Right atrium auricular region (tissue), 2 donors: Measurements from ENCODE around the gene LRRN3. TPM values are rescaled to one million over a fixed set of nuclear protein-coding genes. Genes with fewer than 3 reads are reported as not detected.
"Not testable (repeated sequence)": the region's sequence is repeated elsewhere in the genome, so short reads cannot be mapped to it uniquely, and the experiment has no call there.

Experiments
- DNase-seq: peaks from one replicate; pipeline ENCODE4 v3.0.0-alpha.2; 2019; ENCODE audit warnings: low spot score
- H3K27ac ChIP-seq, 2 donors: fragments of 200-600 bp; sonication (generic); 1 replicate in 1 of 2; 2 replicates in 1 of 2; pipeline ENCODE4 v1.5.1; 2016 to 2019
- H3K27me3 ChIP-seq, 2 donors: fragments of 200-600 bp; sonication (generic); one replicate each; pipeline versions ENCODE4 v1.5.1 to v1.6.0; 2017 to 2019
- H3K36me3 ChIP-seq: fragments of 200-600 bp; sonication (generic); one replicate; pipeline ENCODE4 v1.5.1; 2016
- H3K4me1 ChIP-seq, 2 donors: fragments of 200-600 bp; sonication (generic); one replicate each; pipeline versions ENCODE4 v1.5.1 to v1.6.0; 2017 to 2019
- H3K4me3 ChIP-seq, 2 donors: fragments of 200-600 bp; sonication (generic); 1 replicate in 1 of 2; 2 replicates in 1 of 2; pipeline ENCODE4 v1.5.1; 2017 to 2019; ENCODE audit warnings: mild to moderate bottlenecking in 1 of 2, moderate library complexity in 1 of 2
- H3K9me3 ChIP-seq, 2 donors: fragments of 200-600 bp; sonication (generic); one replicate each; pipeline ENCODE4 v1.5.1; 2019
- total RNA-seq, 2 donors: library from RNA; depleted of rRNA; stranded (reverse); fragments of >200 nt; gene quantifications; one replicate each; pipeline ENCODE4 v1.1.0, GENCODE V29; 2016
- TF ChIP-seq, protein P1 (sequence below), 2 donors: fragments of 200-600 bp; sonication (generic); IDR thresholded peaks; one replicate each; pipeline ENCODE4 v1.5.1; 2019; ENCODE audit warnings: antibody characterized with exemption in 2 of 2

Gene LRRN3
- total RNA-seq, 2 donors from 2014 or later = 6.6 to 66.7 TPM

DNA sequence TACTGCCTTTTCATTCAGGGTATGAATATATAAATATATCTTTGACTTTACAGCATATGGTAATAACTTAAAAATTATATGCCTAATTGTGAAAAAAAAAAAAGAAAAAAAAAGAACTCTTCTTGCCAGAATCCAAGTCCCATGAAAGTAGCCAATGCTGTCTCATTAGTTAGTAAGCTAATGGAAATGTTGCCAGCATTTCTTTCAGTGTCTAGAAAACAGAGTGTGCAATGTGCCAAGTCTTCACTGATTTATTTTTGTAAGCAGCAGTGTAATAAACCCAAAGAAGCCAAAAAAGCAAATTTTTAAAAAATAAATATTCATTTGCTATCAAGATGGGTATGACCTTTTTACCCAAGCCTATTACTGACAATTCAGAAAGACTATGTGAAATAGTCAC, 31.1 kb upstream of the LRRN3 start:
- Histone ChIP-seq H3K9me3 (no peaks in the 10 kb centered on the region), H3K36me3 (no peaks in the 10 kb centered on the region), H3K4me1 (no peaks in the 10 kb centered on the region), H3K27ac (no peak overlapping the region), H3K27me3 (no peaks in the 10 kb centered on the region), H3K4me3 (no peak overlapping the region)
- DNase-seq = no peak
- TF ChIP-seq, protein P1, sequence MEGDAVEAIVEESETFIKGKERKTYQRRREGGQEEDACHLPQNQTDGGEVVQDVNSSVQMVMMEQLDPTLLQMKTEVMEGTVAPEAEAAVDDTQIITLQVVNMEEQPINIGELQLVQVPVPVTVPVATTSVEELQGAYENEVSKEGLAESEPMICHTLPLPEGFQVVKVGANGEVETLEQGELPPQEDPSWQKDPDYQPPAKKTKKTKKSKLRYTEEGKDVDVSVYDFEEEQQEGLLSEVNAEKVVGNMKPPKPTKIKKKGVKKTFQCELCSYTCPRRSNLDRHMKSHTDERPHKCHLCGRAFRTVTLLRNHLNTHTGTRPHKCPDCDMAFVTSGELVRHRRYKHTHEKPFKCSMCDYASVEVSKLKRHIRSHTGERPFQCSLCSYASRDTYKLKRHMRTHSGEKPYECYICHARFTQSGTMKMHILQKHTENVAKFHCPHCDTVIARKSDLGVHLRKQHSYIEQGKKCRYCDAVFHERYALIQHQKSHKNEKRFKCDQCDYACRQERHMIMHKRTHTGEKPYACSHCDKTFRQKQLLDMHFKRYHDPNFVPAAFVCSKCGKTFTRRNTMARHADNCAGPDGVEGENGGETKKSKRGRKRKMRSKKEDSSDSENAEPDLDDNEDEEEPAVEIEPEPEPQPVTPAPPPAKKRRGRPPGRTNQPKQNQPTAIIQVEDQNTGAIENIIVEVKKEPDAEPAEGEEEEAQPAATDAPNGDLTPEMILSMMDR (IDR thresholded peaks at IDR 0.05) = no peak

DNA sequence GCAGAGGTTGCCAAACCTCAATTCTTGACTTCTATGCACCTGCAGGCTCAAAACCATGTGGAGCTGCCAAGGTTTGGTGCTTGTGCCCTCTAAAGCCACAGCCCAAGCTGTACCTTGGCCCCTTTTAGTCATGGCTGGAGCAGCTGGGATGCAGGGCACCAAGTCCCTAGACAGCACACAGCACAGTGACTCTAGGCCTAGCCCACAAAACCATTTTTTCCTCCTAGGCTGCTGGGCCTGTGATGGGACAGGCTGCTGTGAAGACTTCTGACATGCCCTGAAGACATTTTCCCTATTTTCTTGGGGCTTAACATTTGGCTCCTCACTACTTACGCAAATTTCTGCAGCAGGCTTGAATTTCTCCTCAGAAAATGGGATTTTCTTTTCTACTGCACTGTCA, 27.8 kb upstream of the LRRN3 start:
- Histone ChIP-seq H3K9me3 (no peaks in the 10 kb centered on the region), H3K36me3 (no peaks in the 10 kb centered on the region), H3K27me3 (no peaks in the 10 kb centered on the region), H3K27ac (no peak overlapping the region), H3K4me1 (no peaks in the 10 kb centered on the region), H3K4me3 (no peak overlapping the region)
- DNase-seq = no peak
- TF ChIP-seq, protein P1 (IDR thresholded peaks at IDR 0.05) = no peak

DNA sequence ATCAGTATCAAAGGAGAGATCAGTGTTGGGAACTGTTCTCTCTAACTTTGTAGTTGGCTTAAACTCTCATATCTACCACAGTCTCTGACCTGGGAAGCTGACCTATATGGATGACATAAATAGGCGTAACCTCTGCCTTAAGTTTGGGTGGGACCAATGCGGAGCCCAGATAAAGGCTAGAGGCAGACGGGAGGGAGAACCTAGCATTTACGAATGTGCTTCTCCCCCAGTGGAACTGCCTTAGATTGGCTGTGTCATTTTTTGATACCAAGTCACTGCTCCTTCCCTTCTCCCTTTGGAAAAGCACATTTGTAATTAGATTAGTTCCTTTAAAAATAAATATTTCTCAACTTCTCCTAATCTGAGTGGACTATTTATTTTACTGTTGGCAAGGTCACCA, 23.7 kb upstream of the LRRN3 start:
- Histone ChIP-seq H3K36me3 (no peaks in the 10 kb centered on the region), H3K4me1 (peaks cover 0 to 5% of the 10 kb centered on the region in 2 donors), H3K27ac (no peak overlapping the region), H3K9me3 (no peaks in the 10 kb centered on the region), H3K4me3 (no peak overlapping the region), H3K27me3 (no peaks in the 10 kb centered on the region)
- no peak for DNase-seq
- TF ChIP-seq, protein P1 (IDR thresholded peaks at IDR 0.05) = no peak

DNA sequence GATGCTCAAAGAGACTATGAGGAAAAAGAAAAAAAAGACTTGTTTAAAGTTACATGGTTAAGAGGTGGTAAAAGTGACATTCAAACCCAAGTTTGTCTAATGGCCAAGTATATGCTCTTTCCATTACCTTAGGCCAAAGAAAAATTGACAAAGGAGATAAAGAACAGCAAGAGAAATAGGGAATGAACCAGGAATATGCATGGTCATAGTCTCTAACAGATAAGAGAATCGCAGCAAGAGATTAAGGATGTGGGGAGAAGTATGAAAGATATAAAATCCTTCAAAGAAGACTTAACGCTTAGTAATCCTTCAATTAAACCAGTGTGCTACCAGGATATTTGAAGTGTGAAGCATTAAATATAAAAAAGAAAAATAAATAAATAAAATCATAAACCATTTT, 23.2 kb upstream of the LRRN3 start:
- H3K4me1 ChIP-seq = peaks cover 0 to 5% of the 10 kb centered on the region in 2 donors
- no peak overlapping the region for H3K4me3 ChIP-seq
- no peak for DNase-seq
- no peaks in the 10 kb centered on the region for H3K27me3 ChIP-seq
- no peak overlapping the region for H3K27ac ChIP-seq
- H3K9me3 ChIP-seq = no peaks in the 10 kb centered on the region
- TF ChIP-seq, protein P1 (IDR thresholded peaks at IDR 0.05) = no peak
- H3K36me3 ChIP-seq = no peaks in the 10 kb centered on the region

DNA sequence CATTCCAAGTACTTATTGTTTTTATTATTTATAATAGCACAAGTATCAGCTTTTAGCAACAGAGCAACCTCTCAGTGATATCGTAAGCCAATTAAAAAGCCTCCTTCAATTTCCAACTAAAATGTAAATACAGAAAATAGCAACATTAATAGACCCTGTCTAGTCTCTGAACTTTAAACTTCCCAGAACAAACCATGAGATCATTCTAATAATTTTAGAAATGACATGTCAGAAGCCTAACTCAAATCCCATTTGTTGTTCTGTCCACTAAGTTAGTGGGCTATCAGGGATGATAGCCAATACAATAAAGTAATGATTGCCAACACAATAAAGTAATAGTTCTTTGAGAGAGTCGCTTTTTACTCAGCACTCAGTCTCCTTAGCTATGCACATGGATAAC, 22.3 kb upstream of the LRRN3 start:
- Histone ChIP-seq H3K4me1 (peaks cover 0 to 5% of the 10 kb centered on the region in 2 donors), H3K36me3 (no peaks in the 10 kb centered on the region), H3K27ac (no peak overlapping the region), H3K27me3 (no peaks in the 10 kb centered on the region), H3K4me3 (no peak overlapping the region), H3K9me3 (no peaks in the 10 kb centered on the region)
- no peak for DNase-seq
- TF ChIP-seq, protein P1 (IDR thresholded peaks at IDR 0.05) = no peak

- H3K9me3 ChIP-seq = no peaks in the 10 kb centered on the region
- no peak for DNase-seq
- H3K27me3 ChIP-seq = no peaks in the 10 kb centered on the region
- no peaks in the 10 kb centered on the region for H3K36me3 ChIP-seq
- H3K4me1 ChIP-seq = peaks cover 0 to 10% of the 10 kb centered on the region in 2 donors
- no peak overlapping the region for H3K4me3 ChIP-seq
- TF ChIP-seq, protein P1 (IDR thresholded peaks at IDR 0.05) = no peak
- H3K27ac ChIP-seq = no peak overlapping the region
Measured at GRCh38 chr7:111071556-111071955, 19.4 kb upstream of the LRRN3 start.

- H3K4me1 ChIP-seq = peaks cover 0 to 10% of the 10 kb centered on the region in 2 donors
- H3K9me3 ChIP-seq, H3K36me3 ChIP-seq, H3K27me3 ChIP-seq, H3K27ac ChIP-seq, H3K4me3 ChIP-seq, DNase-seq: not testable (repeated sequence)
Measured at GRCh38 chr7:111072658-111073057, 18.3 kb upstream of the LRRN3 start.
